Stimulated activated CD8-positive, alpha-beta memory T cell treated with anti-CD3 and anti-CD28 coated beads, Interleukin-12 subunit alpha, Interleukin-12 subunit beta, amount 100 ng/mL, for 4 hours (primary cell): ENCODE results near the gene CCDC40.

Source experiments
- DNase-seq: peaks from one replicate; pipeline ENCODE4 v3.0.0-alpha.2; 2020; ENCODE audit warnings: low read depth

Gene CCDC40

DNA sequence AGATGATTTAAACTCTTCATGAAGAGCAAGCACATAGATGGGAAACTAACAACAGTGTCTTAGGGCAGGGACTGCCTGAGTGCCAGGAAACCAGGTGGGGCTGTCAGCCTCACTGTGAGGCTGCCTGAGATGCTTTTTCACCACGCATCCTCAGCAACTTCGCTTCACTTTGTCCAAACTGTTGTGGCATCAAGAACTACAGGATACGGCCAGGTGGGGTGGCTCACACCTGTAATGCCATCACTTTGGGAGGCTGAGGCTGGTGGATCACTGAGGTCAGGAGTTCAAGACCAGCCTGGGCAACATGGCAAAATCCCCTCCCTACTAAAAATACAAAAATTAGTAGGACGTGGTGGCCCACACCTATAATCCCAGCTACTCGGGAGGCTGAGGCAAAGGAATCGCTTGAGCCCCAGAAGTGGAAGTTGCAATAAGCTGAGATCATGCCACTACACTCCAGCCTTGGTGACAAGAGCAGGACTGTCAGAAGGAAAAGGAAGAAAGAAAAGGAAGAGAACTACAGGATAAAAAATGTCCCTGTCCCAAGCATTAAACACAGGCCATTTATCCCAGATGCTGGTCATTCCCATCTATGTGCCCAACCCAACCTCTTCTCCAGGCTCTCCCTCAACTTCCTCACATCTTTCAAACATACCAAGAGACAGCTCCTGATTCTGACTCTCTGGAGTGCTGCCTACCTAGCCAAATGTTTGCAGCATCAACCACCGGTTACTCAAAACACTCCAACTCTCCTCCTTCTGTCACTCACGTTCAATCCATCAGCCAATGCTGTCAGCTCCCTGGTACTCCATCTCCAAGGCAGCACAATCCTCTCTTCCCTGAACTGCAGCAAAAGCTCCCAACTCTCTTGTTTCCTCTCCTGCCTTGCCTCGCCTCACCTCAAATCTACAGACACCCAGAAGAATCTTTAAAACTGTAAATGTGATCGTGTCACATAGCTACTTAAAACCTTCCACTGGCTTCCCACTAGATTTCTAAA is 108.9 kb downstream of the CCDC40 start:
- no peak for DNase-seq

DNA sequence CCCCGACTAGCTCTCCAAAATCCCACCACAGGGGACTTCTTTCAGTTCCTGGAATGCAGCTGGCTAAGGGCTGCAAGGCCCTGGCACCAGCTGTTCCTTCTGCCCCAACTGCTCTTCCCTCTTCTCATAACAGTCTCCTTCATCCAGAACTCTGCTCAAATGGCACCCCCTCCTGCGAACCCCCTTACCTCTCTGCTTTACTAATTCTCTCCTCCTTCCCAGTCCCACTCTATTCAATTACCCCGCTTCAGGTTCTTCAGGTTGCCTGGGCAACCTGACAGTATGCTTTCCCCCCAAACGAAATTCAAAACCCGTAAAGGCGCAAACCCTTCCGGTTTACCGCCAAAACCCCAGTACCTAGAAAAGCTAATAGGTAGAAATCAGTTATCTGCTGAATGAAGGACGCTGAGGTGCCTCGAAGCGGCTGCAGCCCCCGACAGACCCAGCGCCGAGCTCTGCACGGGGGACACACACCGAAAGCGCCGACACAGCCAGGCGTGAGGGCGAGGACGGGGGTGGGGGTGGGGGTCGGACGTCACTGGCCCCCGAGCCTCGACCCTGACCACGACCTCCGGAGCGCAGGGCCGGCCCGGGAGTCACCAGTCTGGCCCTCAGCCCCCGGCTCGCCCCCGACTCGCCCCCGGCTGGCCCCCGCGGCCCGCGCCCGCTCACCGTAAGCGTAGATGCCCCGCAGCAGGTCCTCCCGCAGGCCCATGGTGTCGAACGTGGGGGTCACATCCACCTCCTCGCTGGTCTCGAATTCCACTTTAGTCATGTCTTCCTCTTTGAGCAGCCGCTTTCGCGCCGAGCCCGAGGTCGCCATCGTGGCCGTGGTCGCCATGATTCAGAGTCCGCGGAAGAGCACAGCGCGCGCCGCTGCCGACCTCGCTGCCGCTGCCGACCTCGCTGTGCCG is 109.9 kb downstream of the CCDC40 start:
- DNase-seq, result no peak

DNA sequence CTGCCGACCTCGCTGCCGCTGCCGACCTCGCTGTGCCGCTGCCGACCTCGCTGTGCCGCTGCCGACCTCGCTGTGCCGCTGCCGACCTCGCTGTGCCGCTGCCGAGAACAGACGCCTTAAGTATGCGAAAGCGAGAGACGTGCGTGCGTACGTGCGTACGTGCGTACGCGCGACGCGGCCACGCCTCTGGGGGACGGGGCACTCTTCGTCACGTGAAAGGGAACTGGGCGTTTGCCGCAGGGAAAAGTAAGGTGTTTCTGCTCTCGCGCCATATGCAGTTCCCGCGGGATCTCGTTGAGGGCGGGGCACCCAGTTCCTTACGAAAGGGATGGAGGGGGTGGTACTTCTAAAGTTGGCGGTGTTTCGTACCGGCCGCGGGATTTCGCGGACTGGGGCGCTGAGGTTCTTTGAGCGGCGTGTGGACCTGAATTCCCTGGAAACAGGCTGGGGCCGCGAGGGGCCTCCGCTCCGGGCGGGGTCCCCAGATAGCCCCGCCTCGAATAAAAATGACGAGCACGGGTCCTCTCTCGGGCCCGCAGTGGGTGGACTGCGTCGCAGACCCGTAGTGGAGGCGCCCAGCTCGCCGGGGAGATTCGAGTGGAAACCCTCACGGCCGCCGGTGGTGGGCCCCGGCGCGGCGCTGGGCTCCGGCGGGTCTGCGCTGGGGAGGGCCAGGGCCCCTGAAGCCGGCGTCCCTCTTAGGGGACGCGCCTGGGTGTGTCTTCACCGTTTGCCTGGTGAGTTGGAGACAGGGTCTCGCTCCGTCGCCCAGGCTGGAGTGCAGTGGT is 110.8 kb downstream of the CCDC40 start, which contains the start of gene EIF4A3:
EIF4A3 (minus strand) TSS at position 94 of the 788 bp plus-strand sequence. CDS start 167 bp downstream, outside the sequence.
- DNase-seq, result peak; percentile 93
